GM12892 (cell line): ENCODE measurements around the gene ONECUT1.

ENCODE experiments used
- POLR2A ChIP-seq: IDR thresholded peaks from 2 replicates; pipeline ENCODE4 v1.6.1; 2011; ENCODE audit warnings: low read depth, low read length, control low read depth
- POLR2AphosphoS5 ChIP-seq: IDR thresholded peaks from 2 replicates; pipeline ENCODE4 v1.6.1; 2011; ENCODE audit warnings: low read depth, low read length, control low read depth
- TAF1 ChIP-seq: IDR thresholded peaks from 2 replicates; pipeline ENCODE4 v1.6.1; 2011; ENCODE audit warnings: low read depth, mild to moderate bottlenecking, control low read depth, low read length, borderline replicate concordance

DNA sequence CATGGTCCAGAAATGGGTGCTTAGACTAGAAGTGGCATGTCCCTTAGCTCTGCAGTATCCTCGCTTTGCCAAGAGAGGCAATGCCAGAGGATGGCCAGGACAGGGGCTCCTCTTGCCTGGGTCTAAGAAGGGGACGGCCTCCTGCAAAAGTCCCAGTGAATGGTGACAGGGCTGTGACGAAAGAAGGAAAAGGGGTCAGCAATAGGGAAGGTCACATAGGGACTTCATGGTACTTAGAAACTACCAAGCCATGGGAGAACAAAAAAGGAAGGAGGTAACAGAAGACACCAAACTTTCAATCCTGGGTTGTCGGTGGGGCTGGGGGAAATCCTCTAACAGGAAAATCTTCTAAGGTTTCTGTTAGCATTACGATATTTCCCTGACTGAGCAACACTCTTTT lies 74.7 kb downstream of the ONECUT1 start:
- no peak for TF ChIP-seq POLR2AphosphoS5
- TF ChIP-seq POLR2A = no peak
- no peak for TF ChIP-seq TAF1
